GF-D8 (cell line): ENCODE measurements around the gene TSPEAR.
"Not testable (repeated sequence)": the region's sequence is repeated elsewhere in the genome, so short reads cannot be mapped to it uniquely, and the experiment has no call there.

ENCODE experiments used
- DNase-seq: peaks from one replicate; lab custom pipeline; 2025; lab: John Stamatoyannopoulos, UW

The TSPEAR gene

DNA sequence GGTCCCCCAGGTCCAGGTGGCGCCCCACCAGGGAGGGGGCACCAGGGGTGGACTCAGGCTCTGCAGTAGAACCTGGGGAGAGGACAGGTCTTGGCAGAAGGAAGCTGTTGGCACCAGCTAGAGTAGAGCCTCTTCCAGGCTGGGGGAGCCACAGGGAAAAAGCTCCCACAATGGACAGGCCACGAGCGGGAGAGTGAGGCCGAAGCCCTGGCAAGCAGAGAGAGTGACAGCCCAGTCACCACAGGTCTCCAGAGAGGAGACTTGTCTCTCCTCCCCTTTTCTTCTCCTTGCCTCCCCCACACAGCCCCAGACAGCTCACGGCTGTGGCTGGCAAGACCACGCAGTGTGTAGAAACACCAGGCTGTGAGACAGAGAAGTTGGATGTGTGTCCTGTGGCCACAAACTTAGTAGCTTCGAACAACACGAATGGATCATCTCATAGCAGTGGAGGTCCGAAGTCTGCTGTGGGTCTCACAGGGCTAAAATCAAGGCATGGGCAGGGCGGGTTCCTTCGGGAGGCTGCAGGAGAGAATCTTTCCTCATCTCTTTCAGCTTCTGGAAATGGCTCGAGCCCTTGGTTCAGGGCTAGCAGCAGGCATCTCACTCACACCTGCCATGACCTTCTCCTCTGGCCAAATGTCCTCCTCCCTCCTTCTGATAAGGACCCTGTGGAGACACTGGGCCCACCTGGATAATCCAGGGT lies 60.2 kb downstream of the TSPEAR start:
- DNase-seq = no peak

DNA sequence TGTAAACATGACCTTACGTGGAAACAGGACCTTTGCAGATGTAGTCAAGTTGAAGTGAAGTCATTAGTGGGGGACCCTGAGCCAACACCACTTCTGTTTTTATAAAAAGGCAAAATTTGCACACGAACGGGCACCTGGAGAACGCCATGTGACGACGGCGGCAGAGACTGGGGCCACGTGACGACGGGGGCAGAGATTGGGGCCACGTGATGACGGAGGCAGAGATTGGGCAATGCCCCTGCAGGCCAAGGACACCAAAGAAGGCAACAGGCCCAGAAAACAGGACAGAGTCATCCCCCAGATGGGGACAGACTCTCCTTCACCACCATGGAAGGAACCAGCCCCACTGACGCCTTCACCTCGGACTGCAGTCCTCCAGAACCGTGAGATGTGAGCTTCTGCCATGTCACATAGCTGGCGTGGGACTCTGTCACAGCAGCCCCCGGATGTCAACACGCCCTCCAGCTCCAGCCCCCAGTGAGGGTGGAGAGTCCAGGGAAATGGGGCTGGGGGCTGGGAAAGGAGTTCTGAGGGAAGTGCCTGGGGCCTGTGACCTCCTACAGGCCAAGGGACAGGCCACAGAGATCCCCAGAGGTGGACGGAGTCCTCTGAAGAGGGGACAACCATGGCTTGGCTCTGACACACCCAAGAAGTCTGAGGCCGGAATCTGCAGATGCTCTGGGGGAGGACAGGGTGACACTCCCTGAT lies 61.0 kb downstream of the TSPEAR start:
- no peak for DNase-seq

DNA sequence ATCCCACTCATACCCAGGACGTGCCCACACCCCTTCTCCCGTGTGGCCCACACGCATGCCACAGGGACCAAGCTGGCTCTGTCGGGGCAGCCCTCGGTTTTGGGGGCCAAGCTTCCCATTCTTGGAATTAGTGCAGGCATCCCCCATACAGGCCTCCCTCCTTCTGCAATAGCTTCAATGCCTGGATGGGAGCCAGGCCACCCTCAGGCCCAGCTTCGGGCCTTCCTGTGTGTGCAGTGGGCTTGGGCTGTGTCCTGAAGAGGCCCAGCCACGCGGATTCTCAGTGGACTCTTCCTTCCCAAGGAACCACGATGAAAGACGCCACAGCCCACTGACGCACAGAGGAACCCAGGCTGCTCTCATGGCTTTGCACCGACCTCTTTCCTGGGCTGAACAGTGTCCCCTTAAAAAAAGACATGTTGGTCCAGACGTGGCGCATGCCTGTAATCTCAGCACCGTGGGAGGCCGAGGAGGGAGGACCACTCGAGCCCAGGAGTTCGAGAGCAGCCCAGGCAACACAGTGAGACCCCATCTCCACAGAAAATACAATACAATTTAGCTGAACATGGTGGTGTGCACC lies 61.8 kb downstream of the TSPEAR start:
- no peak for DNase-seq

DNA sequence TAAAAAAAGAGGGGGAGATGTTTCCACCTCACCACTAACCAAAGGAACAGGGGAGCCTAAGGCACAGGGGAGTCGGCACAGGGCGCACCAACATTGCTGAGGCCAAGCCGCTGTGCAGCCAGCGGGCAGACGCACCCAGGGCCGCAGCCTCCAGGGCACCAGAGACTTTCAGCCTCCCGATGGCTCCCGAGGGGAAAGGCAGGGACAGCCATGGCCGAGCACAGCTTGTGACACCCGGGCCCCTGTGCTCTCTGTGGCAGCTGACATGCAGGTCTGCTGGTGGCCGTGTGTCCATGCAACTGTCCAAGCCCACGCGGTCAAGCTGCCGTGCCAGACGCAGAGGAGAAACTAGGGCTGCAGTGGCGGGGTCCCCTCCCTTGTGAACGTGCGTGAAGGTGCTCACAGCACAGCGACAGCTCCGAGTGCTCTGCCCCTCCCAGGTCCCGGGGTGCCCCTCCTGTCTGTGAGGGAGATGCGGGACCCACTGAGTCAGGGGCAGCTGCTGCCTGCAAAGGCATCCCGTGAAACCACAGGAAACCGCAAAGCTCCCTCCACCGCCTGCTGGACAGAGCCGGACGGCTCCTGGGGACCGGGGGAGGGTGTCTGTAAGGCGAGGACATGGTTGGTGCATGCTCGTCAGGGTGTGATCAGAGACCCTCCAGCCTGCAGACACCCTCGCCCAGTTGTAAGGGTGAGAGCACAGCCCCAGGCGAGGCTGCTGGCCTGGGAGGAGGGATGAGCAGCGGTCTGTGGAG lies 62.6 kb downstream of the TSPEAR start:
- no peak for DNase-seq

DNA sequence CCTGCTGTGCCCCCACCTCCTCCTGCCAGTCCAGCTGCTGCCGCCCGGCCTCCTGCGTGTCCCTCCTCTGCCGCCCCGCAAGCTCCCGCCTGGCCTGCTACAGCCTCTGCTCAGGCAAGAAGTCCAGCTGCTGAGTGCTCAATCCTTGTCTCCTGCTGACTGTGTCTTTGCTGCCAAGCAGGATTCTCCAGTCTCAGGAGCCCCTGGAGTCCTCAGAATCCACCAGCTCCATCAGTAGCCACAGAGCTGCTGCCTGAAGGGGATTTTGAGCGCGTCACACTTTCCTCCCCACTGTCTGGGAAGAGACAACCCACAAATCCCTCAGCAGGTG lies 64.2 kb downstream of the TSPEAR start:
- DNase-seq = no peak

DNA sequence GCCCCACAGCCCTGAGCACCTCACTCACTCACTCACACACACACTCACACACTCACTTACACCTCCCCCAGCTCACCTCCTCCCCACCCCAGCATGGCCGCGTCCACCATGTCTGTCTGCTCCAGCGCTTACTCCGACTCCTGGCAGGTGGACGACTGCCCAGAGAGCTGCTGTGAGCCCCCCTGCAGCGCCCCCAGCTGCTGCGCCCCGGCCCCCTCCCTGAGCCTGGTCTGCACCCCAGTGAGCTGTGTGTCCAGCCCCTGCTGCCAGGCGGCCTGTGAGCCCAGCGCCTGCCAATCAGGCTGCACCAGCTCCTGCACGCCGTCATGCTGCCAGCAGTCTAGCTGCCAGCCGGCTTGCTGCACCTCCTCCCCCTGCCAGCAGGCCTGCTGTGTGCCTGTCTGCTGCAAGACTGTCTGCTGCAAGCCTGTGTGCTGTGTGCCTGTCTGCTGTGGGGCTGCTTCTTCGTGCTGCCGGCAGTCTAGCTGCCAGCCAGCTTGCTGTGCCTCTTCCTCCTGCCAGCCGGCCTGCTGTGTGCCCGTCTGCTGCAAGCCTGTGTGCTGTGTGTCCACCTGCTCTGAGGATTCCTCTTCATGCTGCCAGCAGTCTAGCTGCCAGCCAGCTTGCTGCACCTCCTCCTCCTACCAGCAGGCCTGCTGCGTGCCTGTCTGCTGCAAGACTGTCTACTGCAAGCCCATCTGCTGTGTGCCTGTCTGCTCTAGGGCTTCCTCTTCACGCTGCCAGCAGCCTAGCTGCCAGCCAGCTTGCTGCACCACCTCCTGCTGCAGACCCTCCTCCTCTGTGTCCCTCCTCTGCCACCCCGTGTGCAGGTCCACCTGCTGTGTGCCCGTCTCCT lies 64.8 kb downstream of the TSPEAR start, which contains the start of gene KRTAP10-11:
Gene KRTAP10-11, plus strand, starts transcription at position 49 of the 856 bp plus-strand sequence. Its CDS starts 45 bp downstream, at position 94.
- DNase-seq = not testable (repeated sequence)

DNA sequence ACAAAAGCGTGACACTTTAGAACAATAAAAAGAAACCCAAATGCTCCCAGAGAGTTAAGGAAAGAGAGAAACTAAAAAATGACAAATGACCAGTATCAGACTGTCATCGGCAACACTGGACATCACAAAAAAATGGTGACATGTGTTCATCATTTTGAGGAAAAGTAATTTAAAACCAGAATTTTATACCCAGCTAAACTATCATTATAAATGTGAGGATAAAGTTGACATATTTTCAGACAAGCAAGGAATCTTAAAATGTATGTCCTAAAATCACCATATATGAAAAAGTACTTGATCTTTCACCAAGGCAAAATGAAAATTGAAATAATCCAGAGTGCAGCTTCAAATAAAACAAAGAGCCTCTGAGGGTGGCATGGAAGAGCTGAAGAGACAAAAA lies 66.5 kb downstream of the TSPEAR start:
- DNase-seq = no peak

DNA sequence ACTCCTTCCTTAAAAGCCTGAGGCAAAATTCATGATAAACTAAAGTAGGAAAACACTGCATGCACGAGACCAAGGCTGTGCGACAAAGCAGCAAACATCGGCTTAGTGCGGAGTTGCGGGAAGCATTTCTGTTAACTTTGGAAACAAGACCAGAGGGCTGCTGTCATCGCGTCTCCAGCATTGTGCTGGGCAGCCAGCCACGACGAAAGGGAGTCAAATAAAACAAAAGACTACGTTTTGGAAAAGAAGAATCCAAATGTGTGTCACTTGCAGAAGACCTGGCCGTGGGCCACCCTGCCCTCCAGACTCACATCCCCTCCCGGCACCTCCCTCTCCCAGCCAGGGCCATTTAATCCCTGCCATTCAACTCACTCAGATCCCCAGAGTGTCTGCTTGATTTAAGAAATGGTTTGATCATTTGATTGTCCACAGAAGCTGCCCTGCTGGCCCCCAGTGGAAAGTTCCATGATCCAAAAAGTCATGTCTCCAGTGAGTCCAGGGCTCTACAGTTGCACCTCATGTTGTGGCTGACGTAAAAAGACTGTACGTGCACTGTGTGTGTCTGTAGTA lies 67.5 kb downstream of the TSPEAR start:
- DNase-seq = no peak

DNA sequence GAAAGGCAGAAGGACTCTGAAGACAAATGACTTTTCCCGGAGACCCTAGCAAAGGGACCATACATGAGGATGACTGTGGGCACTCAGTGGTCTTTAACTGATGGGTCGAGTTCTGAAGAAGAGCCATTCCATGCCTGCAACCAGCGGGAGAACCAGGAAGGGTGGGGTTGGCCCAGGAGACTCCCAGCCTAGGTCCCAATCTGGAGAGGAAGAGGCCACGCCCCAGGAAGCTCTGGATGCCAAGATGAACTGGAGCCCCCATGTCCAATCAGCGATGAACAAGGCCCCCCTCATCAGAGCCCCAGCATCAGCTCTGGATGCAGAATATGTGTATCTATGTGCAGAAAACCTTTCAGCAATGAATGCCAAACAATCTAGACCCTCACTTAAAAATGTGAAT lies 70.6 kb downstream of the TSPEAR start:
- no peak for DNase-seq

DNA sequence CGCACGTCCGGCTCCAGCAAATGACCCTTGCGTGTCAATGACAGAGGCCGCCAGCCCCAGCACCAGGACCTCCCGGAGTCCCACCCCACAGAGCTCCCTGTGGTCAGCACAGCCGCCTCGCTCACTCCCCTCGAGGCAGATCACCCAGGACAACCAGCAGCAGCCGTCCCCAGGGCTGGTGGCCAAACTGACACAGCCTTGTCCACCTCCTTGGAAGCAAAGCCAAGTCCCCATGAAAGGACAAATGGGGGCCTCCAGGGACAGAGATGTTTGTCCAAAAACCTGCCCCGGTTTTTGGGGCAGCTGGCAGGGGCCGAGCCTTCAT lies 72.1 kb downstream of the TSPEAR start:
- no peak for DNase-seq

DNA sequence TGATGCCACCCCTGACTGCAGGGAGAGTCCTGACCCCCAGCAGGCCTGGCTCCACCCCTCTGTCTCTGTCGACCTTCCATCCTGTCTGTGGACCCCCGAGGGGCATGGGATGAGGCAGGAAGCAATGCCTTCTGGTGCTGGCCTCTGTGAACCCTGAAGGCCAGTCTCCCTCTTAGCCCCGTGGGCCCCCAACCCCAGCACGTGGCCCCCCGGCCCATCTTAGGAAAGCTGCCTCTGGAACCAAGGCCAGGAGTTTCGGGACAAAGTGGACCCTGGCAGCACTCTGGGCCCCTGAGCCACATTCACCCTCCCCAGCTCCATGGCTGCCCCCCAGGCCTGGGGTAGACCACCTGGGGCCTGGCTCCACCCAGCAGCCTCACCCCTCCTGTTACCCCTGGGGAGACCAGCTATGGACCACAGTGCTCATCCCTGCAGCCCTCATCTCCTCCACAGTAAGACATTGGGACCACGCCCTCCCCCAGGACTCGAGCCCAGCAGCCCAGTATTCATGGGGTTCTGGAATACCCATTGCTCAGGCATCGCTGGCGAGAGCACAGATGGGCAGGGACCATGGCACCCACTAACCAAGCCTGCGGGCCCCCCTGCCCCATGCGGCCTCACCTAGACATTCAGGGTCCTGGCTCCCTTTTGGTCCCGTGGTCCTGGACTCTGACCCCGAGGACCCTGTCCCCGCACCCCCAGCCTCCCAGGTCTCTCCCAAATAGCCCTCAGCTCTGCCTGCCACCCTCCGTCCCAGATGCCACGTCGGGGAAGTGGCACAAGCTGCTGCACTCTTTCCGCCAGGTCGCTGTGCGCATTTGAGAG lies 72.7 kb downstream of the TSPEAR start:
- not testable (repeated sequence) for DNase-seq

DNA sequence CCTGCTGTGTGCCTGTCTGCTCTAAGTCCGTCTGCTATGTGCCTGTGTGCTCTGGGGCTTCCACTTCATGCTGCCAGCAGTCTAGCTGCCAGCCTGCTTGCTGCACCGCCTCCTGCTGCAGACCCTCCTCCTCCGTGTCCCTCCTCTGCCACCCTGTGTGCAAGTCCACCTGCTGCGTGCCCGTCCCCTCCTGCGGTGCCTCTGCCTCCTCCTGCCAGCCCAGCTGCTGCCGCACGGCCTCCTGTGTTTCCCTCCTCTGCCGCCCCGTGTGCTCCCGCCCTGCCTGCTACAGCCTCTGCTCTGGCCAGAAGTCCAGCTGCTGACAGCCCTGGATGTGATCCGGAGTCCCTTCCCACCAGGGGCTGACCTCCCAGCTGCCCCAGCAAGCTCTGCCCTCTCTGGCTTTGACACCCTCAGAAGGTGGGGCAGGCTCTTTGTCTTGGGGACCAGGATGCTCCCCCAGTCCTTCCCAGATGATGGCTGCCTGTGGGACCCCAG lies 73.5 kb downstream of the TSPEAR start:
- not testable (repeated sequence) for DNase-seq

DNA sequence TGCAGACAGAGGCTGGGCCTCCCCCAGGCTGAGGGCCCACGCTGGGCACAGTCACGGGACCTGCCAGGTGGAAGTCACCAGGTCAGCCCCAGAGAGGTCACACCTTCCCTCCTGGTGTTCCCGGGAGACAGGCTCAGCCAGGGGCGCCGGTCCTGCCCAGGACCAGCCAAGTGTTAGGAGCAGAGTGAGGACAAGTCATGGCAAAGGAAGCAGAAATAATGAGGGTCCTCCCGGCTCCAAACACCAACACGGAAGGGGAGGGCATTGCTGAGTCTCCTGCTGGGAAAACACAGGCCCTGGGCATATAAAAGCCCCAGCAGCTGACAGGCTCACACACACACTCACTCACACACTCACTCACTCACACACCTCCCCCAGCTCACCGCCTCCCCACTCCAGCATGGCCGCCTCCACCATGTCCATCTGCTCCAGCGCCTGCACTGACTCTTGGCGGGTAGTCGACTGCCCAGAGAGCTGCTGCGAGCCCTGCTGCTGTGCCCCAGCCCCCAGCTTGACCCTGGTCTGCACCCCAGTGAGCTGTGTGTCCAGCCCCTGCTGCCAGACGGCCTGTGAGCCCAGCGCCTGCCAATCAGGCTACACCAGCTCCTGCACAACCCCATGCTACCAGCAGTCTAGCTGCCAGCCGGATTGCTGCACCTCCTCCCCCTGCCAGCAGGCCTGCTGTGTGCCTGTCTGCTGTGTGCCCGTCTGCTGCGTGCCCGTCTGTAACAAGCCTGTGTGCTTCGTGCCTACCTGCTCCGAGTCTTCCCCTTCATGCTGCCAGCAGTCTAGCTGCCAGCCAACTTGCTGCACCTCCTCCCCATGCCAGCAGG lies 74.1 kb downstream of the TSPEAR start, which contains the start of gene KRTAP10-10:
Gene KRTAP10-10, plus strand, starts transcription at position 339 of the 833 bp plus-strand sequence. Its CDS starts 62 bp downstream, at position 401.
- DNase-seq = no peak

DNA sequence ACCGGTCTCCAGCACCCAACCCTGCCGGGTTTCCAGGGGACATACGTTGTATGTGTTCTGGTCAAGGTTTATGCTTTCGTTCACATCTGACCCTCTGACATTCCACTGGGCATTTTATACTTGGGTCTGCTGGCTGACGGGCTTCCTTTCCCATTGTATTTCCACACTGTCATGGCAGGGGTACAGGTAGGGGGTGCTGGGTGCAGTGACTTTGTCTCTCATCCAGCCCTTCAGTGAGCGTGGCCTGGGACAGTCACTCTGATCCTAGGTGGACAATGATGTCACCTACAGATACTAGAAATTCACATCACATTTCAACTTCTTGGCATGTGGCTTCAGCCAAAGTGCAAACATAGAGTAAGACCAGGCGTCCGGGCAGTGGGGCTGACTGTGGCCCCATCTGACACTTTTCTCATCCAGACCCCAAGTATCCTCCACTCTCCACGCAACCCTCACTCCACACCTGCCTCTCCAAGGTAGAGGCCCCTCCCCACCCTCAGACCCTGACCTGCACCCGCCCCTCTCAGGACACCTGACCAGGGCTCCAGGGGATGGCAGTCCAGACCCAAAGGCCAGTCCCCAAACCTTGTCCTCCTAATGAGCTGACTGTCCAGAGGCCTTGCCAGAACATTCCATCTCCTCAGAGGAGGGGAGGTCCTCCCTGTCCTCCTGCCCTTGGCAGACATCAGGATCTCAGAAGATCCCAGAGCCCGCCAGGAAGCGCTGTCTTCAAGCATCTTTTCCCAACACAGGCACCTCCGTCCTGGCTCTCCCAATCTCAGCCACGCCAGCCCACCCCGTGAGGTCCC lies 75.0 kb downstream of the TSPEAR start:
- DNase-seq = no peak

DNA sequence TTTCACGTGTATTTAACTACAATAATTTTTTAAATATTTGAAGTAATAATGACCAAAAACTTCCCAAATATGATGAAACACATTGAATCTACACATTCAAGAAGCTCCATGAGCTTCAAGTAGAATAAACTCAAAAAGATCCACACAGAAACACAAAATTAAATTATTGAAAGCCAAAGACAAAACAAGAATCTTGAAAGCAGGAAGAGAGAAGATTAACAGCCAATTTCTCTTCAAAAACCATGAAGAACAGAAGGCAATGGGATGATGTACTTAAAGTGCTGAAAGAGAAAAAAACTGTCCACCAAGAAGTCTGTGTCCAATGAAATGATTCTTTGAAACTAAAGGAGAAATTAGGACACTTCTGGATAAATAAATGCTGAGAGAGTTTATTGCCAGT lies 79.3 kb downstream of the TSPEAR start:
- no peak for DNase-seq

DNA sequence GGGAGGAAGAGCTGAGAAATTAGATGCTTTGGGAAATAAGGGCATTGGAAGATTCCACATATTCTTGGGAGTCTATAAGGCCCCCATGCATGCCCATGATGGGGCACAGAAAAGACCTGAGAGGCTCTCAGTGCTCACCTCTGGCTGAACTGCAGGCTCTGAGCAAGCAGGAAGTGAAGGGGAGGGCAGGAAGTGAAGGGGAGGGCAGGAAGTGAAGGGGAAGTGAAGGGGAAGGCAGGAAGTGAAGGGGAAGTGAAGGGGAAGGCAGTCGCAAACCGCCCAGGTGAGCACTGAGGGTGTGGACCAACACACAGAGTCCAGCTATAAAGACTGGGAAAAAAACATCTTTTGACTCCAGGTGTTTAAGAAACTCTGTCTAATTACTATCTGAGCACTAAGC lies 80.9 kb downstream of the TSPEAR start:
- DNase-seq = no peak

DNA sequence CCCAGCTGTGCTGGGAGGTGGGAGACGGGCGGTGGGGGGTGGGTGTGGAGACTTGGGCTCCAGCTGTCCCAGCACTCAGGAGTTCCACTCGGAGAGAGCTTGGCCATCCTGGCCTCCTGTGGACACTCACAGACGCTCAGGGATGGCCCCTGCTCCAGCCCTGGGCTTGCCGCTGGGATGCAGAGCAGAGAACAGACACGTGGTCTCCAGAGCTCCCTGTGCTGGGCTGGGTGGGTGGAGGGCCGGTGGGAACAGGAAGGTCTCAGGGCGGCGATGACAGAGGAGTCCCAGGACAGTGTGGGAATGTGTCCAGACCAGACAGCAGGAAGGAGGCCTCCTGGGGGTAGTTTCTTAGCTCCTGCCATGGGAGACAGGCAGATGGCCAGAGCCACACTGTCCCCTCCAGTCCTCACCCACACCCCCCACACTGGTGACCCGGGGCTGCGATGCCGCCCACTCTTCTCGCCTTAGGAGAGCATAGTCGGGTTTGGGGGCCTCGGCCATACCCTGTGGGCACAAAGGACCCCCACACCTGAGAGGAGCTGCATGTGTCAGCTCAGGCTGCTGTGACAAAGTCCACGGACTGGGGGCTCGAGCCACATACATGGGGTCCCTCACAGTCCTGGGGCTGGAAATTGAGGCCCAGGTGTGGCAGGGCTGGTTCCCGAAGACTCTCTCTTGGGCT lies 82.5 kb downstream of the TSPEAR start:
- no peak for DNase-seq

DNA sequence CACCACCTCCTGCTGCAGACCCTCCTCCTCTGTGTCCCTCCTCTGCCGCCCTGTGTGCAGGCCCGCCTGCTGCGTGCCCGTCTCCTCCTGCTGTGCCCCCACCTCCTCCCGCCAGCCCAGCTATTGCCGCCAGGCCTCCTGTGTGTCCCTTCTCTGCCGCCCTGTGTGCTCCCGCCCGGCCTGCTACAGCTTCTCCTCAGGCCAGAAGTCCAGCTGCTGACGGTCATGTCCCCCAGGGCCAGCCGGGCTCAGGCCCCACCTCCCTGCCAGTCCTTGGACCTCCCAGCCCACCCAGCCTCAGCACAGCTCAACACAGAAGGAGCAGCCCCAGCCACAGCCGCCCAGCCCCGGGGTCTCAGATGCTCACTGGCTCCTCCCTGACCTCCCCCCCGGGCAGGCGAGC lies 83.5 kb downstream of the TSPEAR start:
- not testable (repeated sequence) for DNase-seq
